Thymus (tissue), 11 donors: ENCODE results near the gene MFRP. TPM values are rescaled to one million over a fixed set of nuclear protein-coding genes. Genes with fewer than 3 reads are reported as not detected.

Experiments
- DNase-seq, 9 donors: peaks; one replicate each; pipeline ENCODE4 v3.0.0-alpha.2; 2013; ENCODE audit warnings: low spot score in 9 of 9, low read depth in 6 of 9, missing footprints in 1 of 9
- H3K27ac ChIP-seq, 2 donors: one replicate each; pipeline ENCODE4 v1.5.1; 2013; ENCODE audit warnings: control low read depth in 1 of 2, low read depth in 1 of 2, low read length in 1 of 2, mild to moderate bottlenecking in 1 of 2, moderate library complexity in 1 of 2
- H3K27me3 ChIP-seq, 2 donors: one replicate each; pipeline ENCODE4 v1.5.1; 2013; ENCODE audit warnings: low read length in 1 of 2; ENCODE audit not compliant: control insufficient read depth in 2 of 2, insufficient read depth in 1 of 2
- H3K36me3 ChIP-seq, 2 donors: one replicate each; pipeline ENCODE4 v1.5.1; 2013; ENCODE audit warnings: low read length in 1 of 2, mild to moderate bottlenecking in 1 of 2, moderate library complexity in 1 of 2; ENCODE audit not compliant: control insufficient read depth in 2 of 2, insufficient read depth in 2 of 2
- H3K4me1 ChIP-seq, 2 donors: one replicate each; pipeline ENCODE4 v1.5.1; 2013; ENCODE audit warnings: low read length in 2 of 2; ENCODE audit not compliant: control insufficient read depth in 2 of 2, insufficient read depth in 2 of 2
- H3K4me3 ChIP-seq, 2 donors: one replicate each; pipeline ENCODE4 v1.5.1; 2013; ENCODE audit warnings: low read length in 2 of 2, control low read depth in 1 of 2, mild to moderate bottlenecking in 1 of 2
- H3K9me3 ChIP-seq, 2 donors: one replicate each; pipeline ENCODE4 v1.5.1; 2013; ENCODE audit warnings: low read length in 1 of 2, mild to moderate bottlenecking in 1 of 2; ENCODE audit not compliant: control insufficient read depth in 2 of 2, insufficient read depth in 1 of 2
- WGBS: extraction: QIAGEN DNeasy Blood & Tissue Kit; methylation state at CpG from one replicate; pipeline ENCODE4 v1.1.7; 2013; 5-methylcytosine and 5-hydroxymethylcytosine counted together
- polyA plus RNA-seq: library from polyadenylated mRNA; stranded (reverse); fragments of 200-250 nt; gene quantifications from one replicate; pipeline ENCODE4 v1.2.3, GENCODE V29; 2013
- total RNA-seq: library from RNA; stranded (reverse); fragments of 120-200 nt; gene quantifications from one replicate; pipeline ENCODE4 v1.2.4, GENCODE V29; 2013
- donor health status: healthy.

Gene MFRP
- total and polyA plus RNA-seq, 2 donors: 0.05 TPM; not detected in 1

DNA sequence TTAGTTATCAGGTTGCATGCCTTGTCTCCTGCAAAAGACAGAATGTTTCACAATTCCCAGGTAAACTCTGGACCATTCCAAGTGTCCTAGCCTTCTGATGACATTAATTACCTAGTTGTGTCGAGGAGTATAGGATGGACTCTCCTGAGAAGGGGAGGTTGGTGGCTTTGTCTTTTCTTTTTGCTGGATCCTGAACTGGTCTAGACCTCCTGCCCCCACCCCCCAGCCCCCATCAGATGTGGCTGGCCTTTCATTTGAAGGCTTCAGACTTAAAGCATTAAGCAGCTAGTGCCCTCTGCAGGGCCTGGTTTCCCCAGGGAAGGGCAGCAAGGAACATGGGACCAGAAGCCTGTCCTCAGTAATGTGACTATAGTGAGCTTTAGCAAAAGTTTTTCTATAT, 39.3 kb downstream of the MFRP start:
- no peak for DNase-seq
- Histone ChIP-seq H3K9me3 (peaks cover 0 to 6% of the 10 kb centered on the region in 2 donors), H3K4me3 (no peak overlapping the region), H3K36me3 (peaks cover 31 to 40% of the 10 kb centered on the region in 2 donors), H3K4me1 (peaks cover 31 to 39% of the 10 kb centered on the region in 2 donors), H3K27ac (peak overlapping the region; percentile 72 to 73), H3K27me3 (peaks cover 0 to 2% of the 10 kb centered on the region in 2 donors)
- WGBS: 62% methylated on average over 1 of the region's 1 CpG

GRCh38 chr11:119306373-119306890, 40.1 kb downstream of the MFRP start:
- Histone ChIP-seq H3K27ac (peak overlapping the region; percentile 72 to 87), H3K9me3 (peaks cover 0 to 6% of the 10 kb centered on the region in 2 donors)
- WGBS: 59% methylated on average over 5 of the region's 5 CpGs

GRCh38 chr11:119305556-119306372, 40.7 kb downstream of the MFRP start:
- DNase-seq: peak in 1 of 9 donors; percentile 40
- Histone ChIP-seq H3K9me3 (peaks cover 0 to 6% of the 10 kb centered on the region in 2 donors), H3K4me3 (no peak overlapping the region), H3K36me3 (peaks cover 24 to 49% of the 10 kb centered on the region in 2 donors), H3K27me3 (no peaks in the 10 kb centered on the region), H3K27ac (peak overlapping the region; percentile 72 to 87), H3K4me1 (peaks cover 41 to 46% of the 10 kb centered on the region in 2 donors)
- WGBS: 83% methylated on average over 7 of the region's 7 CpGs

More at GRCh38 chr11:119306373-119306890, 40.1 kb downstream of the MFRP start:
- DNase-seq: peak in 4 of 9 donors; percentile 54 to 80 (median 66)
- Histone ChIP-seq H3K27me3 (no peaks in the 10 kb centered on the region), H3K4me3 (no peak overlapping the region), H3K36me3 (peaks cover 31 to 43% of the 10 kb centered on the region in 2 donors), H3K4me1 (peaks cover 37 to 46% of the 10 kb centered on the region in 2 donors)

DNA sequence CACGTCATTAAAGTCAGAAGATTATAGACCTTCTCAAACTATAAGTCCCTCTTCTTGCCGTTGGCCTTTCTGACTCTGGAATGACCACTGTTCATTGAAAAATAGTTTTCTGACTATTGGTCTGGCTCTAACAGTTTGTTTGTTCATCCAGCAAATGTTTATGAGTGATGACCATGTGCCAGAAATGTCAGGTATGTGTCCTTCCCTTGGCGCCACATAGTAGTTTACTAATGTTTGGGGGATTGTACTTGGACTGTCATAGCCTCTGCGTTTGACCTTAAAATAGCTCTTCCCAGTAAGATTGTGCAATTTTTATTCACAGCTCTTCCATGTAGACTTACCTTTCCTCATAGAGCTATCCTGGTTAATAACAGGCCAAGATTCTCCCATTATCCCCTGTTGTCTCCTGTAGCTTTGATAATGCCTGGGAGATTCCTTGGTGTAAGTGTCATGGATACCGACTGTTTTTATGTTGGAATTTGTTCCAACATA, 43.2 kb downstream of the MFRP start:
- Histone ChIP-seq H3K27me3 (no peaks in the 10 kb centered on the region), H3K4me3 (no peak overlapping the region), H3K9me3 (peaks cover 0 to 6% of the 10 kb centered on the region in 2 donors), H3K36me3 (peaks cover 39 to 62% of the 10 kb centered on the region in 2 donors), H3K27ac (no peak overlapping the region), H3K4me1 (peaks cover 41 to 49% of the 10 kb centered on the region in 2 donors)
- no peak for DNase-seq
- 97% methylated on average over 5 of the region's 5 CpGs for WGBS

DNA sequence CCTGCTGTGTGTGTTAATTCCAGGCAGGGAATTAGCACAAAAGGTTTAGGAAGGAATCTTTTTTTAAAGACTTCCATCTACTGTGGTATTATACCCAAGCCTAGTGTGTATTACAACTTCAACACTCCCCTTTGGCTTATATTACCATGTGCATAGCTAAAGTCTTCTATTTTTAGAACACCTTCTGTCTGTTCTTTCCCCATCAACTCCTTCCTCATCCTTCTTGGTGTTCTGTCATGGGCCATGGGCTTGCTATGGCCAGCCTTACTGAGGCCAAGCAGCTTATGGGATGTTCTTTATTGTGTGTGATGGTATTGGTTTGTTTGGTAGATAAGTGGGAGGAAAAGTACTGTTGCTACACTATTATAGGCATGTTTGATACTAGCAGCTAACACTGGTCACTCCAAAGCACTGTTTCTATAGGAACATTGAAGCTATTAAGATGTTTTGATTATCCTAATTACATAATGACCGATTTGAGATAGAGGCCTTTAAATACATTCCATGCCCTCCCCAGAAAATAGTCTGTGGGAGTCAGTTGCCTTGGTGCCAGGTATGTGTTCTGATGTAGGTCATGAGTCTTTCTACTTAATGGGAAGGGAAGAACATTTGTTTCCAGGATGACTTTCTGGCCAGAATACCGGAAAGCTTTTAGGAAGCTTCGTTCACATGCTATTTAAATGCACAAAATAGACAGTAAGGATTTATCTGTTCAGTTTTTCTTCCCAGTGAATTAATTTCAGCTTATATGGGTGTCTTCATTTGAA, 46.1 kb downstream of the MFRP start:
- no peak overlapping the region for H3K27ac ChIP-seq
- no peaks in the 10 kb centered on the region for H3K9me3 ChIP-seq
- peaks cover 50 to 80% of the 10 kb centered on the region in 2 donors for H3K36me3 ChIP-seq
- WGBS: 98% methylated on average over 3 of the region's 3 CpGs
- no peak for DNase-seq
- no peak overlapping the region for H3K4me3 ChIP-seq
- H3K27me3 ChIP-seq: no peaks in the 10 kb centered on the region
- peaks cover 24 to 28% of the 10 kb centered on the region in 2 donors for H3K4me1 ChIP-seq

DNA sequence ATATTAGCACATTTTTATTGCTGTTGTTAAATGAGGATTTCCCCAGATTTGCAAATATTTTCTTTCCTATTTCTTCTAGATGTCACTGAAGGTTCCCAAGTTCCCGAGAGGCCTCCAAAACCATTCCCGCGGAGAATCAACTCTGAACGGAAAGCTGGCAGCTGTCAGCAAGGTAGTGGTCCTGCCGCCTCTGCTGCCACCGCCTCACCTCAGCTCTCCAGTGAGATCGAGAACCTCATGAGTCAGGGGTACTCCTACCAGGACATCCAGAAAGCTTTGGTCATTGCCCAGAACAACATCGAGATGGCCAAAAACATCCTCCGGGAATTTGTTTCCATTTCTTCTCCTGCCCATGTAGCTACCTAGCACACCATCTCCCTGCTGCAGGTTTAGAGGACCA, 47.1 kb downstream of the MFRP start:
- DNase-seq: no peak
- WGBS: 98% methylated on average over 9 of the region's 9 CpGs
- Histone ChIP-seq H3K4me1 (peaks cover 17 to 19% of the 10 kb centered on the region in 2 donors), H3K9me3 (no peaks in the 10 kb centered on the region), H3K4me3 (no peak overlapping the region), H3K27ac (no peak overlapping the region), H3K27me3 (no peaks in the 10 kb centered on the region), H3K36me3 (peaks cover 50 to 83% of the 10 kb centered on the region in 2 donors)

GRCh38 chr11:119298726-119299125, 47.8 kb downstream of the MFRP start:
- H3K4me3 ChIP-seq: no peak overlapping the region
- H3K27me3 ChIP-seq: no peaks in the 10 kb centered on the region
- peaks cover 14 to 19% of the 10 kb centered on the region in 2 donors for H3K4me1 ChIP-seq
- peaks cover 44 to 81% of the 10 kb centered on the region in 2 donors for H3K36me3 ChIP-seq
- H3K9me3 ChIP-seq: no peaks in the 10 kb centered on the region
- 89% methylated on average over 2 of the region's 2 CpGs for WGBS
- peak in 1 of 9 donors; percentile 35 for DNase-seq
- no peak overlapping the region for H3K27ac ChIP-seq

GRCh38 chr11:119297938-119298337, 48.6 kb downstream of the MFRP start:
- Histone ChIP-seq H3K9me3 (no peaks in the 10 kb centered on the region), H3K27ac (no peak overlapping the region), H3K4me3 (no peak overlapping the region), H3K4me1 (peaks cover 14 to 19% of the 10 kb centered on the region in 2 donors), H3K36me3 (peaks cover 37 to 78% of the 10 kb centered on the region in 2 donors), H3K27me3 (no peaks in the 10 kb centered on the region)
- 95% methylated on average over 3 of the region's 3 CpGs for WGBS
- no peak for DNase-seq
